Liver (tissue), 9 donors: Measurements from ENCODE around the gene TBL1XR1. TPM values are rescaled to one million over a fixed set of nuclear protein-coding genes. Genes with fewer than 3 reads are reported as not detected.

Source experiments
- DNase-seq: peaks from one replicate; pipeline ENCODE4 v3.0.0-alpha.2; 2017; ENCODE audit warnings: low spot score
- H3K27ac ChIP-seq, 2 donors: one replicate each; pipeline ENCODE4 v1.7.0; 2013; ENCODE audit warnings: inconsistent platforms in 2 of 2, low read length in 2 of 2, control low read depth in 1 of 2, low read depth in 1 of 2, mild to moderate bottlenecking in 1 of 2
- H3K27me3 ChIP-seq, 4 donors: one replicate each; pipeline versions ENCODE4 v1.6.1 to v1.7.0; 2013; ENCODE audit warnings: low read length in 3 of 4, inconsistent platforms in 1 of 4, mild to moderate bottlenecking in 1 of 4, moderate library complexity in 1 of 4; ENCODE audit not compliant: control insufficient read depth in 4 of 4, insufficient read depth in 4 of 4
- H3K36me3 ChIP-seq, 4 donors: one replicate each; pipeline versions ENCODE4 v1.6.1 to v1.7.0; 2013; ENCODE audit warnings: low read length in 3 of 4, mild to moderate bottlenecking in 3 of 4, low read depth in 1 of 4, moderate library complexity in 1 of 4; ENCODE audit not compliant: control insufficient read depth in 4 of 4, insufficient read depth in 3 of 4
- H3K4me1 ChIP-seq, 4 donors: one replicate each; pipeline versions ENCODE4 v1.6.1 to v1.7.0; 2013; ENCODE audit warnings: low read length in 3 of 4, mild to moderate bottlenecking in 3 of 4, moderate library complexity in 1 of 4; ENCODE audit not compliant: control insufficient read depth in 4 of 4, insufficient read depth in 4 of 4
- H3K4me3 ChIP-seq, 3 donors: one replicate each; pipeline versions ENCODE4 v1.6.1 to v1.7.0; 2013; ENCODE audit warnings: low read length in 3 of 3, control low read depth in 1 of 3, low read depth in 1 of 3, mild to moderate bottlenecking in 1 of 3
- H3K9ac ChIP-seq, 2 donors: one replicate each; pipeline ENCODE4 v1.7.0; 2013; ENCODE audit warnings: low read length in 2 of 2, mild to moderate bottlenecking in 2 of 2, moderate library complexity in 2 of 2, control low read depth in 1 of 2, low read depth in 1 of 2
- H3K9me3 ChIP-seq, 4 donors: one replicate each; pipeline versions ENCODE4 v1.6.1 to v1.7.0; 2013; ENCODE audit warnings: low read length in 3 of 4; ENCODE audit not compliant: control insufficient read depth in 4 of 4
- ATF3 ChIP-seq: IDR thresholded peaks from 2 replicates; pipeline ENCODE4 v1.6.1; 2016; ENCODE audit warnings: antibody characterized with exemption
- CTCF ChIP-seq: fragments of 150-350 bp; IDR thresholded peaks from 2 replicates; pipeline ENCODE4 v1.5.1; 2017; ENCODE audit warnings: improper control_type of control experiment, low read depth, low read length; ENCODE audit not compliant: missing input control
- EGR1 ChIP-seq, 2 donors: IDR thresholded peaks; 2 replicates each; pipeline ENCODE4 v1.6.1; 2016 to 2018; ENCODE audit warnings: antibody characterized with exemption in 2 of 2, low read depth in 2 of 2
- FOXA1 ChIP-seq: IDR thresholded peaks from 2 replicates; pipeline ENCODE4 v1.6.1; 2016; ENCODE audit warnings: antibody characterized with exemption
- FOXA2 ChIP-seq: IDR thresholded peaks from 2 replicates; pipeline ENCODE4 v1.6.1; 2016; ENCODE audit warnings: antibody characterized with exemption
- GABPA ChIP-seq, 2 donors: IDR thresholded peaks in 1 of 2; conservative IDR thresholded peaks in 1 of 2; 2 replicates each; pipeline ENCODE4 v1.6.1; 2016; ENCODE audit warnings: antibody characterized with exemption in 2 of 2, mild to moderate bottlenecking in 1 of 2, moderate library complexity in 1 of 2
- HNF4A ChIP-seq, 2 donors: conservative IDR thresholded peaks; 2 replicates each; pipeline ENCODE4 v1.6.1; 2016; ENCODE audit warnings: antibody characterized with exemption in 2 of 2, mild to moderate bottlenecking in 2 of 2
- HNF4G ChIP-seq: IDR thresholded peaks from 2 replicates; pipeline ENCODE4 v1.6.1; 2016; ENCODE audit warnings: antibody characterized with exemption
- JUND ChIP-seq, 2 donors: IDR thresholded peaks; 2 replicates each; pipeline ENCODE4 v1.6.1; 2016; ENCODE audit warnings: antibody characterized with exemption in 2 of 2
- MAX ChIP-seq: IDR thresholded peaks from 2 replicates; pipeline ENCODE4 v1.6.1; 2016; ENCODE audit warnings: antibody characterized with exemption
- NR2F2 ChIP-seq: IDR thresholded peaks from 2 replicates; pipeline ENCODE4 v1.6.1; 2016; ENCODE audit warnings: antibody characterized with exemption
- RAD21 ChIP-seq, 2 donors: IDR thresholded peaks; 2 replicates each; pipeline ENCODE4 v1.6.1; 2016; ENCODE audit warnings: antibody characterized with exemption in 2 of 2, mild to moderate bottlenecking in 2 of 2
- REST ChIP-seq: IDR thresholded peaks from 2 replicates; pipeline ENCODE4 v1.6.1; 2016; ENCODE audit warnings: antibody characterized with exemption, mild to moderate bottlenecking
- RXRA ChIP-seq, 2 donors: IDR thresholded peaks; 2 replicates each; pipeline ENCODE4 v1.6.1; 2017 to 2018; ENCODE audit warnings: antibody characterized with exemption in 2 of 2, mild to moderate bottlenecking in 1 of 2
- SP1 ChIP-seq: IDR thresholded peaks from 2 replicates; pipeline ENCODE4 v1.6.1; 2018; ENCODE audit warnings: antibody characterized with exemption, mild to moderate bottlenecking
- TAF1 ChIP-seq: conservative IDR thresholded peaks from 2 replicates; pipeline ENCODE4 v1.6.1; 2016; ENCODE audit warnings: antibody characterized with exemption, mild to moderate bottlenecking
- YY1 ChIP-seq: IDR thresholded peaks from 2 replicates; pipeline ENCODE4 v1.6.1; 2016; ENCODE audit warnings: antibody characterized with exemption, mild to moderate bottlenecking
- ZBTB33 ChIP-seq: IDR thresholded peaks from 2 replicates; pipeline ENCODE4 v1.6.1; 2016; ENCODE audit warnings: antibody characterized with exemption
- WGBS: extraction: QIAGEN DNeasy Blood & Tissue Kit; methylation state at CpG from one replicate; pipeline ENCODE4 v1.1.7; 2013; 5-methylcytosine and 5-hydroxymethylcytosine counted together
- polyA plus RNA-seq, 2 donors: library from polyadenylated mRNA; stranded (reverse) in 1 of 2; unstranded in 1 of 2; fragments of 200-250 nt in 1 of 2; fragments of >200 nt in 1 of 2; fragmentation: Nextera tagmentation in 1 of 2; extraction: Ambion mirVana in 1 of 2; gene quantifications; one replicate each; pipeline versions ENCODE4 v1.2.1 to v1.2.3, GENCODE V29; 2013 to 2015
- total RNA-seq, 2 donors: library from RNA; depleted of rRNA; stranded (reverse); fragments of >200 nt; gene quantifications; one replicate each; pipeline ENCODE4 v1.2.3, GENCODE V29; 2014
- donor health status: healthy.
- donor health status: healthy.
- donor health status: healthy.
- donor health status: healthy.
- donor health status: healthy.

TBL1XR1 gene
- total and polyA plus RNA-seq, 4 donors = 10.3 to 65.9 (median 33.2) TPM

- no peak overlapping the region for H3K9ac ChIP-seq
- TF ChIP-seq CTCF = no peak
- TF ChIP-seq MAX = no peak
- no peak for TF ChIP-seq REST
- TF ChIP-seq EGR1 (IDR thresholded peaks at IDR 0.05; ENCODE audit: low read depth in 2 of 2) = no peak
- TF ChIP-seq RXRA (IDR thresholded peaks at IDR 0.05) = no peak
- no peak for TF ChIP-seq TAF1
- no peak for TF ChIP-seq RAD21 (IDR thresholded peaks at IDR 0.05)
- no peak for TF ChIP-seq HNF4A (conservative IDR thresholded peaks at IDR 0.05)
- no peak for TF ChIP-seq SP1
- no peak for TF ChIP-seq JUND (IDR thresholded peaks at IDR 0.05)
- TF ChIP-seq ATF3 = no peak
- no peak for TF ChIP-seq HNF4G
- no peak for TF ChIP-seq GABPA (IDR thresholded peaks at IDR 0.05 in 1 of 2, conservative IDR thresholded peaks at IDR 0.05 in 1 of 2)
- no peak for TF ChIP-seq ZBTB33
- no peak for TF ChIP-seq NR2F2
- no peak for TF ChIP-seq FOXA1
- TF ChIP-seq FOXA2 = no peak
- no peak for TF ChIP-seq YY1
- peaks cover 0 to 7% (median 0%) of the 10 kb centered on the region in 4 donors for H3K9me3 ChIP-seq
- H3K4me3 ChIP-seq = no peak overlapping the region
- H3K27me3 ChIP-seq = no peaks in the 10 kb centered on the region
- H3K4me1 ChIP-seq = peaks cover 0 to 4% (median 1%) of the 10 kb centered on the region in 4 donors
- DNase-seq = no peak
- no peak overlapping the region for H3K27ac ChIP-seq
- peaks cover 0 to 6% (median 0%) of the 10 kb centered on the region in 4 donors for H3K36me3 ChIP-seq
- 74% methylated on average over 1 of the region's 1 CpG for WGBS
Measured at GRCh38 chr3:177089901-177090300, 107.4 kb downstream of the TBL1XR1 start.
